Stimulated activated CD8-positive, alpha-beta memory T cell treated with anti-CD3 and anti-CD28 coated beads, Interleukin-15, amount 100 ng/mL, for 24 hours (primary cell): ENCODE results near the gene KCNJ10.

Experiments
- DNase-seq: peaks from one replicate; pipeline ENCODE4 v3.0.0-alpha.2; 2020; ENCODE audit warnings: low read depth

Gene KCNJ10

GRCh38 chr1:160098852-160099561, 29.0 kb upstream of the KCNJ10 start:
- DNase-seq = peak; percentile 95

DNA sequence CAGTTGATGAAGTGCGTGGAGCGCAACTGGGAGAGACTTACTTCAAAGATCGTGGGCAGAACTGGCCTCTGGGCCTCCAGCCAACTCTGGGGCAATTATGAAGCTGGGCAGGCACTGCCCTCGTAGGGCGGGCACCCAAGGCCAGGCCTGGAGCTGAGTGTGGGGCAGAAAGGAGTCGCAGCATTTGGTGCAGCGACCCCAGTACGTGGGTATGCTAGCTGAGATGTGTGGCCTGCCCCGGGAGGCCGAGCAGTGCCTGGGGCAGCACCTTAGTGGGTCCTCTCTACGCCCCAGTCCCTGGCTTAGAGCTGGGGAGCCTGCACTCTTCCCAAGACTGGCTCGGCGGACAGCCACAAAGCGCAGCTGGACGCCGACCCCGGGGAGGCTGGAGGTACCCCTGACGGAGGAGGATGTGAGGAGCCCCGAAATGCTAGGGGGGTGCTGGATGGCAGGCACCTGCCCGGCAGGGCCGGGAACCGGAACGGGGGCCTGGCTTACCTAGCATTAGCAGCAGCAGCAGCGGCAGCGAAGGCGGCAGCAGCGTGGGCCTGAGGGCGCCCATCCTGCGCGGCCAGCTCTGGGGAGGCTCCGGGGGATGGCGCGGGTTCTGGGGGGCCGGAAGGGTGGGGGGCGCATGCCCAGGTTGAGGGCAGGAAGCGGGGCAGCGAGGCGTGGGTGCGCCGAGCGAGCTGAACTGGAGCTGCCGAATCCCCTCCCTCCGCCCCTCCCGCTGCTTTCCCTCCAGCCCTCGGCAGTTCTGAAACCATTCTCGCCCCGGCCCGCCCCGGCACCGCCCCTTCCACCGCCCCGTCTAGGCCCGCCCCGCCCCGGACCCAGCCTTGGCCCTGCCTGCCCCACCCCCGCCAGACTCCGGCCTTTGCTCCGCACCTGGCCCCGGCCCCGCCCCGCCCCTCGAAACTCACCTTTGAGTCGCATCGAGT, 28.2 kb upstream of the KCNJ10 start, which contains the start of gene IGSF8:
IGSF8 (minus strand) TSS at position 709 of the 941 bp plus-strand sequence; CDS start at position 562, 147 bp downstream.
- DNase-seq = peak; percentile 89

DNA sequence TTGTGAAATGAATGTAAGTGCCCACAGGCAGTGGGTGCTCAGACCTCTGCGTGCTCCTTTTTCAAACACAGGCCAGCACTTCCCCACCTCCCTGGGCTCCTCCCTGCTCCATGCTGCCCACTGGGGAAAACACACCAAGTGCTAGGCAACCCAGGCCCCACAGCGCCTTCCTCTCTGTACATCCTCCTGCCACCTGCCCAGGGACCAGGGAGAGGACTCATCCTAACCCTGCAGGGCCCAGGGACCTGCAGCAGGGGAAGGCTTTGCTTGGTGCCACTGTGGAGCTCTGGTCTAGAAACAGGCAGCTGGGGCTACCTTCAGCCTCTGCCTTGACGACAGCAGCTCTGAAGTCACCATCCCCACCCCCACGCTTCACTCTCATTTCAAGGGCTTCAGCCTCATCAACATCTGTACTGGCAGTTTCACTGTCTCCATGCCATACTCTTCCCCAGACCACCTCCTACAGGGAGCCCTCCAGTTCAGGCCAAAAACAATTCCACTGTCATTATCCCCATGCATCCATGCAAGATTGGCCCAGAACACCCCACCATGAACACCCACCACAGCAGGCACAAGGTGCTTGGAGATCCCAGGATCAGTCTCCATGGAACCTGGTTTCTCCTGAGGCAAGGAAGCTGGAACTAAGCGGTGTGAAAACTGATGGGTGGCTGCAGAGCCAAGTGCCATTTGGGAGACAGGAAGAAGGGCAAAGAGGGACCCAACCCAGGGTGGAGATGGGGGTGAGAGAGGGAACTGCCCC, 27.4 kb upstream of the KCNJ10 start:
- no peak for DNase-seq

- no peak for DNase-seq
Measured at GRCh38 chr1:160096274-160097116, 26.5 kb upstream of the KCNJ10 start.

- DNase-seq = no peak
Measured at GRCh38 chr1:160095382-160096105, 25.6 kb upstream of the KCNJ10 start.

GRCh38 chr1:160094806-160095205, 24.8 kb upstream of the KCNJ10 start:
- DNase-seq = no peak

GRCh38 chr1:160094291-160094625, 24.3 kb upstream of the KCNJ10 start:
- no peak for DNase-seq

GRCh38 chr1:160093624-160094290, 23.8 kb upstream of the KCNJ10 start:
- no peak for DNase-seq

- DNase-seq = no peak
Measured at GRCh38 chr1:160093069-160093395, 23.1 kb upstream of the KCNJ10 start.

DNA sequence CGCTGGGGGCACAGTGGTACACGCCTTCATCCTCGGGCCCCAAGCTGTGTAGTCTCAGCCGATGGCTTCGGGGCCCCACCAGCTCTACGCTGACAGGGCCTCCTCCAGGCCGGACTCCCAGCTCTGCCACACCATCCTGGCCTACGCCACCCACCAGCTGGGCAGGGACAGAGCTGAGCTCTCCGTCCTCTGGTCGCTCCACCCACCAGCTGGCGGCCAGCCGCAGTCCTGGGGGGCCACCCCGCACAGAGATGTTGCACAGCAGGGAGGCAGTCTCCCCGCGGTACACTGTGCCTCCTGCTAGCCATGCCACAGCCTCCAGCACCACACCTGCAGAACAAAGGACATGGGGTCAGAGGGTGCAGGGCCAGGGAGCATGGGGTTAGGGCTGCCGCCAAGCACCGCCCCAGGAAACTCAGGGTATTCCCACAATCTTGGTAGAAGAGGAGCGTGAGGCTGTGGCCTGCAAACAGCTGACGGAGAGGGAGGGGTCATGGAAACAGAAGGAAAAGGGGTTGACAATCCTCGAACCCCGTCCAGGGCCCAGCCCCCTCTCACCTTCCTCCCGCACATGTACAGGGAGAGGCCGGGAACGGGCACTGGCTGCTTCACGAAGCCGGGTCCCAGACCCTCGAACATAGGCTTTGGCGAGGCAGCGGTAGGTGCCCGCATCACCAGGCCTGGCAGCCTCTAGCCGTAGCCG, 22.6 kb upstream of the KCNJ10 start:
- no peak for DNase-seq

DNA sequence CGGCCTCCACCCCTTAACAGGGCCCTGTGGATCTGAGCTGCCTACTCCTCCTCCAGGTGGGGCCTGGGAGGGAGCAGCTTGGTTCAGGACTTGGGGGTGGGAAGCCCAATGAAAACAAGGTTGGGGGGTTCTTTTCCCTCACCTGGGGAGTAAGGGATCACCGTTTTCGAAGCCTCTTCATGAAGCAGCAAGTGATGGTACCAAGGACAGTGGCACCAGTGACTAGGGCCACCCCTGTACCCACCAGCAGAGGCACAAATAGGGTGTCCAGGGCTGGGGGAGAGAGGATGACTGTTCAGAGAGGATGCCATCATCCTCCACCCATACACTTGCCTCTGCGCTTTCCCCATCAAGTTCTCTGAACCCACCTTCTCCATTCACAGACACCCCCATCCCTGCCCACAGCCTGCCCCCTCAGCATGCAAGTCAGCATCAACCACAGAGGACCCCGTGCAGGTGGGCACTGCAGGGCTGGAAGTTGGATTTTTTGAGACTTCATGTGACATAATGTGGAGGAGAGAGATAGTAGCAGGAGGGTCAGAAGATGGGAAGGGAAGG, 21.8 kb upstream of the KCNJ10 start:
- DNase-seq = no peak

DNA sequence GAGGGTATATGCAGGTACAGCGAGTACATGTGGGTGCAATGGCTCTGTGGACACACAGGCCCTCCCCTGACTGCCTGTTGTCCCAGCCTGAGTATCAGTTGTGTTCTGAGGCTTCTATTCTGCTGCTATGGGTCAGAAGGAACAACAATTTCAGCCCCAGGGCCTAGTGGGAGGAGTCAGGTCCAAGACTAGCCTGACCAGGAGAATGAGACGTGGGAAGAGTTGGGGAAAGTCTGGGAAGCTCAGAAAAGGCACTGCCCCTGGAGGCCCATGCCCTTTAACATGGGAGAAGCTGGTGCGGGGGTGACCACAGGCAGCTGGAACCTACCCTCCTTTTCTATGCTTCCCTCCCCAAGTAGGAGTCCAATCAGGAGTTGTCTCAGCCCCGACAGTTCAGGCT, 20.8 kb upstream of the KCNJ10 start:
- DNase-seq = no peak

- DNase-seq = no peak
Measured at GRCh38 chr1:160089883-160090282, 19.9 kb upstream of the KCNJ10 start.

DNA sequence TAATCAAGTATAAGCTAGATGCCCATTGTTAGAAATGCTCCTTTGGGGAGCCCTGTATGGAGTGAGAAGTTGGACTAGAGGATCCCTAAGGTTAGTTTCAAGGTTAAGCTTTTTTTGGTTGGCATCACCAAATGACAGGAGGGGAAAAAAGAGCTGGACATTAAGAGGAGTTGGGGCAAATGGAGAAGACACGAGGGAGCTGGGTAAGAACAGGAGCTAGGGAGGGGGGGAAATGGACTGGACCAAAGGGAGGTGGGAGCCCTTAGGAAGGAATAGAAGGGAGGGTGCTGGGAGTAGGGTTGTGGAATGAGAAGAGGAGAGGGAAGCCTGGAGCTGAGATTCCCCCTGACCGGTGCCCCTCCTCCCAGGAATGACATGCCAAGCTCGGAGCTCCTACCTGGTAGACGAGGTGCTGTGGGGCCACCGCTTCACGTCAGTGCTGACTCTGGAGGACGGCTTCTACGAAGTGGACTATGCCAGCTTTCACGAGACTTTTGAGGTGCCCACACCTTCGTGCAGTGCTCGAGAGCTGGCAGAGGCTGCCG, 17.2 kb upstream of the KCNJ10 start:
- no peak for DNase-seq

GRCh38 chr1:160086456-160086892, 16.5 kb upstream of the KCNJ10 start:
- no peak for DNase-seq

DNA sequence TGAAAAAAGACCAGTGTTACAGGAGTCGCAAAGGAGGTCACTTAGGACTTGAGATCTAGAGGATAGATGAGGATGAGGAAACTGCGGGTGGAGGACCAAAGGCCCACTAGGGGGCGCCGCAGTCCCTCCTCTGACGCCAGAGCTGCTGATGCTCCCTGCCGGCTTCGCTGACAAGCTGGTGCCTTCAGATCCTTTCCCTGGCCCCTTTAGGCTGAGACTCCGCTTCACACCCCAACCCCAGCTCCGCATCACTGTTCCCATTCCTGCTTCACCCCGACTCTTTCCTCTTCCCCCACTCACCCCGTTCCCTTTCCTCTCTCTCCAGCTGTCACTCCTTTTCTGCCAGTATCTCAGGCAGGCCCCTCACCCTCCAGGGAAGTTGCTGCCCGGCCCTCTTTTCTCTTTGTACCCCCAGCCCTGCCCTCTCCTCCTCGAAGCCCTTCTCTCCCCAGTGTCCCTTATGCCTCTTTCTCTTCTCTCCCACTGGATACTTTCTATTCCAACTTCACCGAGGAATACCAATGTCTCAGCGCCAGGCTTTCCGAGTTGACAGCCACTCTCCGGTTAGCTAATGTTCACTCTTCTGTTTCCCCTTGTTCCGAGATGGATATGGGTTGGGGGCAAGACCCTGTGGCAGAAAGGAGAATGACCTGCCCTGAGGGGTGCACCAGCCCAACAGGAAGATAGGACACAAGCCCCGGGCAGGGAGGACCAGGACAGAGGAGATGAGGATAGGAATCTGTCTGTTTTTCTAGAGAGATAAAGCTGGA, 15.9 kb upstream of the KCNJ10 start:
- DNase-seq = peak; percentile 66

DNA sequence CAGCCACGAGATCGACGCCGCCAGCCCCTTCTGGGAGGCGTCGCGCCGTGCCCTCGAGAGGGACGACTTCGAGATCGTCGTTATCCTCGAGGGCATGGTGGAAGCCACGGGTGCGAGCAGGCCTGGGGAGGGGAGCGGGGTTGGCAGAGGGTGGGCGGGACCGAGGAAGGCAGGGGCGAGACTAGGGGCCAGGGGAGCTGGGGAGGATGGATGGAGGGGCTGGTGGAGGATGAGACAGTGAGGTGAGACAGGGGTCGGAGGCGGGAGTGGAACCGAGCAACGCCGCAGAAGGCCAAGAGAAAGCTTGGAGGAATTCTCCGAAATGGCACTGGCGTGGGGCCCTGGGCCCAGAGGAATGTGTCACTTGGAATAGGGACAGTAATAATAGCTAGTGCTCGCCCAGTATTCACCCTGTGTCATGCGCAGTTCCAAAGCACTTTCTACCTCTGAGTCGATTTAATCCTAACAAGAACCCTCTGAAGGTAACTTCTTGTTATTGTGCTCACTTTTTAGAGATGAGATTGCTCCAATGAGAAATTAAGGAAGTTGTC, 14.9 kb upstream of the KCNJ10 start:
- DNase-seq = no peak
